K562 (cell line): ENCODE results near the gene GET3. TPM values are rescaled to one million over a fixed set of nuclear protein-coding genes. Genes with fewer than 3 reads are reported as not detected.

ENCODE experiments used
- ATF1 ChIP-seq, 2 experiments: fragments of 450-650 bp in 1 of 2; IDR thresholded peaks; 2 replicates each; pipeline ENCODE4 v1.6.1; 2016; ENCODE audit warnings: missing compliant biosample characterization in 1 of 2, missing genetic modification characterization in 1 of 2
- CBX1 ChIP-seq: sonication (generic); IDR thresholded peaks from 2 replicates; pipeline ENCODE4 v1.6.1; 2016; ENCODE audit warnings: antibody characterized with exemption, low read depth, mild to moderate bottlenecking
- CEBPG ChIP-seq, 3 experiments: fragments of 200-800 bp in 1 of 3; sonication (Bioruptor generic) in 1 of 3; sonication (generic) in 1 of 3; formaldehyde crosslinking in 1 of 3; IDR thresholded peaks in 2 of 3; conservative IDR thresholded peaks in 1 of 3; 2 replicates each; pipeline versions ENCODE4 v1.6.1 to v1.8.0; 2016 to 2022; ENCODE audit warnings: missing compliant biosample characterization in 2 of 3, missing genetic modification characterization in 2 of 3, mild to moderate bottlenecking in 1 of 3, missing genetic modification reagents in 1 of 3
- CHCHD3 ChIP-seq: fragments of 250-450 bp; sonication (Bioruptor Pico); IDR thresholded peaks from 2 replicates; pipeline ENCODE4 v2.1.2; 2022; ENCODE audit warnings: mild to moderate bottlenecking
- EGR1 ChIP-seq: fragments of 450-650 bp; conservative IDR thresholded peaks from 2 replicates; pipeline ENCODE4 v1.6.1; 2017; ENCODE audit warnings: mild to moderate bottlenecking
- EP400 ChIP-seq: fragments of 450-650 bp; IDR thresholded peaks from 2 replicates; pipeline ENCODE4 v1.6.1; 2017; ENCODE audit warnings: antibody characterized with exemption, mild to moderate bottlenecking, moderate library complexity
- NCOA6 ChIP-seq: fragments of 450-650 bp; IDR thresholded peaks from 2 replicates; pipeline ENCODE4 v1.6.1; 2017; ENCODE audit warnings: mild to moderate bottlenecking
- PHF8 ChIP-seq: fragments of 200-600 bp; sonication (generic); IDR thresholded peaks from 2 replicates; pipeline ENCODE4 v1.6.1; 2012; ENCODE audit warnings: mixed run types, mild to moderate bottlenecking, inconsistent platforms, low read length, moderate library complexity, borderline replicate concordance
- POLR2H ChIP-seq: IDR thresholded peaks from 2 replicates; pipeline ENCODE4 v1.6.1; 2016; ENCODE audit warnings: missing genetic modification characterization, low read depth, mild to moderate bottlenecking, control low read depth, missing compliant biosample characterization, moderate library complexity
- SFPQ ChIP-seq: fragments of 200-400 bp; formaldehyde crosslinking; IDR thresholded peaks from 2 replicates; pipeline ENCODE4 v1.6.1; 2017; ENCODE audit warnings: mild to moderate bottlenecking, low read depth, low read length, moderate library complexity
- SP1 ChIP-seq: sonication (generic); formaldehyde crosslinking; IDR thresholded peaks from 2 replicates; pipeline ENCODE4 v1.8.1; 2022; ENCODE audit warnings: mild to moderate bottlenecking, missing genetic modification reagents
- TAL1 ChIP-seq: fragments of 450-650 bp; IDR thresholded peaks from 2 replicates; pipeline ENCODE4 v1.6.1; 2016; ENCODE audit warnings: mild to moderate bottlenecking
- TFAP4 ChIP-seq: sonication (generic); formaldehyde crosslinking; IDR thresholded peaks from 2 replicates; pipeline ENCODE4 v1.8.0; 2022; ENCODE audit warnings: missing genetic modification reagents, mild to moderate bottlenecking, moderate library complexity, borderline replicate concordance
- XRCC5 ChIP-seq: fragments of 200-400 bp; formaldehyde crosslinking; IDR thresholded peaks from 2 replicates; pipeline ENCODE4 v1.6.1; 2017; ENCODE audit warnings: low read depth, mild to moderate bottlenecking, low read length
- polyA plus RNA-seq, 8 experiments: library from polyadenylated mRNA; depleted of rRNA in 4 of 8; stranded (reverse) in 5 of 8; unstranded in 3 of 8; fragments of >200 nt; fragmentation: Nextera tagmentation in 2 of 8; fragmentation: Illumina TruSeq in 1 of 8; extraction: Ambion mirVana in 2 of 8; extraction: Trizol in 1 of 8; gene quantifications; 2 replicates each; pipeline versions ENCODE4 v1.2.1 to v1.2.3, GENCODE V29; 2011 to 2014; ENCODE audit warnings: inconsistent platforms in 1 of 8, missing spikeins in 1 of 8
- total RNA-seq, 7 experiments: library from RNA; depleted of rRNA in 6 of 7; stranded (reverse); fragments of >200 nt in 6 of 7; fragmentation: Illumina TruSeq in 2 of 7; extraction: Trizol in 2 of 7; gene quantifications; 2 replicates each; pipeline versions ENCODE4 v1.2.1 to v1.2.3, GENCODE V29; 2011 to 2021; ENCODE audit warnings: low replicate concordance in 1 of 7
- TF ChIP-seq, protein P1 (sequence below), 2 experiments: IDR thresholded peaks in 1 of 2; conservative IDR thresholded peaks in 1 of 2; 2 replicates each; pipeline ENCODE4 v1.6.1; 2016; ENCODE audit warnings: low read depth in 2 of 2, mild to moderate bottlenecking in 1 of 2, missing compliant biosample characterization in 1 of 2, missing genetic modification characterization in 1 of 2, moderate library complexity in 1 of 2
- TF ChIP-seq, protein P2 (sequence below), 2 experiments: fragments of 450-650 bp in 1 of 2; sonication (generic) in 1 of 2; formaldehyde crosslinking; conservative IDR thresholded peaks; 2 replicates each; pipeline versions ENCODE4 v1.4.0 to v1.8.1; 2020 to 2022; ENCODE audit warnings: mild to moderate bottlenecking in 1 of 2, missing genetic modification reagents in 1 of 2
- TF ChIP-seq, protein P3 (sequence below): fragments of 450-650 bp; formaldehyde crosslinking; IDR thresholded peaks from 2 replicates; pipeline ENCODE4 v1.4.0; 2020; ENCODE audit warnings: mild to moderate bottlenecking, moderate library complexity
- TF ChIP-seq, protein P4 (sequence below): fragments of 450-650 bp; formaldehyde crosslinking; IDR thresholded peaks from 2 replicates; pipeline ENCODE4 v1.4.0; 2022; ENCODE audit warnings: mild to moderate bottlenecking, moderate library complexity

Gene GET3
- total and polyA plus RNA-seq, 9 of the 15 experiments (the other 6 are each of a cell fraction or from before 2014, with no cell fraction given): 8.3 to 83.5 (median 51.8) TPM

GRCh38 chr19:12784394-12784870 is 47.1 kb downstream of the GET3 start (continued):
- TF ChIP-seq PHF8 (no peak), NCOA6 (no peak), TFAP4 (CRISPR knock-in tag) (peak; percentile 82), SP1 (CRISPR knock-in tag) (peak; percentile 80; the same call in 1 of the 2 replicates), CEBPG (CRISPR knock-in tag; IDR thresholded peaks at IDR 0.05) (peak; percentile 97), CEBPG (tag; conservative IDR thresholded peaks at IDR 0.05 in 1 of 2, IDR thresholded peaks at IDR 0.05 in 1 of 2) (peak in 1 of 2 experiments; percentile 50; a peak in 1 of 4 replicates), XRCC5 (no peak), TAL1 (peak; percentile 95), CBX1 (no peak), ATF1 (CRISPR knock-in tag; IDR thresholded peaks at IDR 0.05) (no peak), ATF1 (tag; IDR thresholded peaks at IDR 0.05) (peak; percentile 73), EP400 (peak; percentile 83), EGR1 (no peak), POLR2H (tag) (no peak), CHCHD3 (CRISPR knock-in tag) (no peak), SFPQ (no peak)
- TF ChIP-seq, protein P1, sequence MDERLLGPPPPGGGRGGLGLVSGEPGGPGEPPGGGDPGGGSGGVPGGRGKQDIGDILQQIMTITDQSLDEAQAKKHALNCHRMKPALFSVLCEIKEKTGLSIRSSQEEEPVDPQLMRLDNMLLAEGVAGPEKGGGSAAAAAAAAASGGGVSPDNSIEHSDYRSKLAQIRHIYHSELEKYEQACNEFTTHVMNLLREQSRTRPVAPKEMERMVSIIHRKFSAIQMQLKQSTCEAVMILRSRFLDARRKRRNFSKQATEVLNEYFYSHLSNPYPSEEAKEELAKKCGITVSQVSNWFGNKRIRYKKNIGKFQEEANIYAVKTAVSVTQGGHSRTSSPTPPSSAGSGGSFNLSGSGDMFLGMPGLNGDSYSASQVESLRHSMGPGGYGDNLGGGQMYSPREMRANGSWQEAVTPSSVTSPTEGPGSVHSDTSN (CRISPR knock-in tag; IDR thresholded peaks at IDR 0.05; ENCODE audit: low read depth): no peak
- TF ChIP-seq, protein P1 (tag; conservative IDR thresholded peaks at IDR 0.05; ENCODE audit: low read depth): peak; percentile 64
- TF ChIP-seq, protein P2, sequence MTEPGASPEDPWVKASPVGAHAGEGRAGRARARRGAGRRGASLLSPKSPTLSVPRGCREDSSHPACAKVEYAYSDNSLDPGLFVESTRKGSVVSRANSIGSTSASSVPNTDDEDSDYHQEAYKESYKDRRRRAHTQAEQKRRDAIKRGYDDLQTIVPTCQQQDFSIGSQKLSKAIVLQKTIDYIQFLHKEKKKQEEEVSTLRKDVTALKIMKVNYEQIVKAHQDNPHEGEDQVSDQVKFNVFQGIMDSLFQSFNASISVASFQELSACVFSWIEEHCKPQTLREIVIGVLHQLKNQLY (CRISPR knock-in tag; conservative IDR thresholded peaks at IDR 0.05): no peak
- TF ChIP-seq, protein P3, sequence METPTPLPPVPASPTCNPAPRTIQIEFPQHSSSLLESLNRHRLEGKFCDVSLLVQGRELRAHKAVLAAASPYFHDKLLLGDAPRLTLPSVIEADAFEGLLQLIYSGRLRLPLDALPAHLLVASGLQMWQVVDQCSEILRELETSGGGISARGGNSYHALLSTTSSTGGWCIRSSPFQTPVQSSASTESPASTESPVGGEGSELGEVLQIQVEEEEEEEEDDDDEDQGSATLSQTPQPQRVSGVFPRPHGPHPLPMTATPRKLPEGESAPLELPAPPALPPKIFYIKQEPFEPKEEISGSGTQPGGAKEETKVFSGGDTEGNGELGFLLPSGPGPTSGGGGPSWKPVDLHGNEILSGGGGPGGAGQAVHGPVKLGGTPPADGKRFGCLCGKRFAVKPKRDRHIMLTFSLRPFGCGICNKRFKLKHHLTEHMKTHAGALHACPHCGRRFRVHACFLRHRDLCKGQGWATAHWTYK (CRISPR knock-in tag): no peak
- TF ChIP-seq, protein P4, sequence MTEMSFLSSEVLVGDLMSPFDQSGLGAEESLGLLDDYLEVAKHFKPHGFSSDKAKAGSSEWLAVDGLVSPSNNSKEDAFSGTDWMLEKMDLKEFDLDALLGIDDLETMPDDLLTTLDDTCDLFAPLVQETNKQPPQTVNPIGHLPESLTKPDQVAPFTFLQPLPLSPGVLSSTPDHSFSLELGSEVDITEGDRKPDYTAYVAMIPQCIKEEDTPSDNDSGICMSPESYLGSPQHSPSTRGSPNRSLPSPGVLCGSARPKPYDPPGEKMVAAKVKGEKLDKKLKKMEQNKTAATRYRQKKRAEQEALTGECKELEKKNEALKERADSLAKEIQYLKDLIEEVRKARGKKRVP (CRISPR knock-in tag): peak; percentile 88
